Ascending aorta (tissue), 2 donors: Measurements from ENCODE around the gene GALM. TPM values are rescaled to one million over a fixed set of nuclear protein-coding genes. Genes with fewer than 3 reads are reported as not detected.

Source experiments
- DNase-seq, 2 donors: peaks; one replicate each; pipeline ENCODE4 v3.0.0-alpha.2; 2019; ENCODE audit warnings: low spot score in 2 of 2
- H3K27ac ChIP-seq, 2 donors: fragments of 200-600 bp; sonication (generic); one replicate each; pipeline ENCODE4 v1.5.1; 2016 to 2017; ENCODE audit warnings: mild to moderate bottlenecking in 1 of 2
- H3K27me3 ChIP-seq: fragments of 200-600 bp; sonication (generic); one replicate; pipeline ENCODE4 v1.5.1; 2017
- H3K36me3 ChIP-seq, 2 donors: fragments of 200-600 bp; sonication (generic); one replicate each; pipeline ENCODE4 v1.5.1; 2016
- H3K4me1 ChIP-seq, 2 donors: fragments of 200-600 bp; sonication (generic); one replicate each; pipeline ENCODE4 v1.5.1; 2016 to 2017; ENCODE audit warnings: mild to moderate bottlenecking in 1 of 2
- H3K4me3 ChIP-seq, 2 donors: fragments of 200-600 bp; sonication (generic); one replicate each; pipeline ENCODE4 v1.5.1; 2016 to 2017; ENCODE audit warnings: mild to moderate bottlenecking in 1 of 2
- H3K9me3 ChIP-seq, 2 donors: fragments of 200-600 bp; sonication (generic); one replicate each; pipeline ENCODE4 v1.5.1; 2016
- intact Hi-C: fragments of 100-400 bp; cut with DNase I; formaldehyde crosslinking; loops from one replicate; pipeline ENCODE4 v1.15.1; 2023
- total RNA-seq: library from RNA; depleted of rRNA; stranded (reverse); fragments of >200 nt; gene quantifications from one replicate; pipeline ENCODE4 v1.1.0, GENCODE V29; 2016
- TF ChIP-seq, protein P1 (sequence below), 3 experiments: fragments of 200-600 bp in 2 of 3; fragments of 450-650 bp in 1 of 3; sonication (generic) in 2 of 3; IDR thresholded peaks; one replicate each; pipeline ENCODE4 v1.5.1; 2016 to 2019; ENCODE audit warnings: antibody characterized with exemption in 3 of 3, mild to moderate bottlenecking in 1 of 3, moderate library complexity in 1 of 3

The GALM gene
- total RNA-seq, 1 donor from 2014 or later = 1.4 TPM

DNA sequence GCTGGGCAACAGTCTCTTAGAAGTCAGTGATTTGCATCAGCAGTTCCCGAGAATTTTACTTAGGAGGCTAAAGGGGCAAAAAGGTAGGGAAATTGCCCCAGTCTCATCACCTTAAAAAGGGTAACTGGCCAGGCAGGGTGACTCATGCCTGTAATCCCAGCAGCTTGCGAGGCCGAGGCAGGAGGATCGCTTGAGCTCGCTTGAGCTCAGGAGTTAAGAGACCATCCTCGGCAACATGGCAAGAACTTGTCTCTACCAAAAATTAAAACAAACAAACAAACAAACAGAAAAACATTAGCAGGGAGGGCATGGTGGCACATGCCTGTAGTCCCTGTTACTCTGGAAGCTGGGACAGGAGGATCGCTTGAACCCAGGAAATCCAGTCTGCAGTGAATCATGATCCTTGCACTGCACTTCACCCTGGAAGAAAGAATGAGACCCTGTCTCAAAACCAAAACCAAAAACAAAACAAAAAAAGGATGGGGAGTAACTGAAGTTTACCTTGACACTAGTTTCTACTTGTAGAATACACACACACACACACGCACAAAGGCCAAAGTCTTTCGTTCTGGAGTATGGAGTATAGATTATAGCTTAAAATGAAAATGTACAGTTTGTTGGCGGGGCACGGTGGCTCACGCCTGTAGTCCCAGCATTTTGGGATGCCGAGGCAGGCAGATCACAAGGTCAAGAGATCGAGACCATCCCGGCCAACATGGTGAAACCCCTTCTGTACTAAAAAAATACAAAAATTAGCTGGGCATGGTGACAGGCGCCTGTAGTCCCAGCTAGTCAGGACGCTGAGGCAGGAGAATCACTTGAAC lies 109.4 kb downstream of the GALM start:
- no peak for DNase-seq
- H3K27me3 ChIP-seq = no peaks in the 10 kb centered on the region
- peaks cover 0 to 4% of the 10 kb centered on the region in 2 donors for H3K4me1 ChIP-seq
- no peaks in the 10 kb centered on the region for H3K36me3 ChIP-seq
- H3K4me3 ChIP-seq = no peak overlapping the region
- H3K9me3 ChIP-seq = no peaks in the 10 kb centered on the region
- TF ChIP-seq, protein P1, sequence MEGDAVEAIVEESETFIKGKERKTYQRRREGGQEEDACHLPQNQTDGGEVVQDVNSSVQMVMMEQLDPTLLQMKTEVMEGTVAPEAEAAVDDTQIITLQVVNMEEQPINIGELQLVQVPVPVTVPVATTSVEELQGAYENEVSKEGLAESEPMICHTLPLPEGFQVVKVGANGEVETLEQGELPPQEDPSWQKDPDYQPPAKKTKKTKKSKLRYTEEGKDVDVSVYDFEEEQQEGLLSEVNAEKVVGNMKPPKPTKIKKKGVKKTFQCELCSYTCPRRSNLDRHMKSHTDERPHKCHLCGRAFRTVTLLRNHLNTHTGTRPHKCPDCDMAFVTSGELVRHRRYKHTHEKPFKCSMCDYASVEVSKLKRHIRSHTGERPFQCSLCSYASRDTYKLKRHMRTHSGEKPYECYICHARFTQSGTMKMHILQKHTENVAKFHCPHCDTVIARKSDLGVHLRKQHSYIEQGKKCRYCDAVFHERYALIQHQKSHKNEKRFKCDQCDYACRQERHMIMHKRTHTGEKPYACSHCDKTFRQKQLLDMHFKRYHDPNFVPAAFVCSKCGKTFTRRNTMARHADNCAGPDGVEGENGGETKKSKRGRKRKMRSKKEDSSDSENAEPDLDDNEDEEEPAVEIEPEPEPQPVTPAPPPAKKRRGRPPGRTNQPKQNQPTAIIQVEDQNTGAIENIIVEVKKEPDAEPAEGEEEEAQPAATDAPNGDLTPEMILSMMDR (IDR thresholded peaks at IDR 0.05) = no peak
- intact Hi-C loops = loop anchor here (5.0 kb wide), 1 partner anchor 102 kb away; the partner anchor contains the start of genes DHX57 and MORN2
- no peak overlapping the region for H3K27ac ChIP-seq

GRCh38 chr2:38775921-38776225 lies 110.0 kb downstream of the GALM start:
- H3K36me3 ChIP-seq = no peaks in the 10 kb centered on the region
- H3K4me3 ChIP-seq = no peak overlapping the region
- H3K4me1 ChIP-seq = peaks cover 0 to 4% of the 10 kb centered on the region in 2 donors
- TF ChIP-seq, protein P1 (IDR thresholded peaks at IDR 0.05) = no peak
- H3K27ac ChIP-seq = no peak overlapping the region
- H3K9me3 ChIP-seq = no peaks in the 10 kb centered on the region
- intact Hi-C loops = loop anchor here (5.0 kb wide), 1 partner anchor 101 kb away; the partner anchor contains the start of genes DHX57 and MORN2
- DNase-seq = no peak
- H3K27me3 ChIP-seq = no peaks in the 10 kb centered on the region

DNA sequence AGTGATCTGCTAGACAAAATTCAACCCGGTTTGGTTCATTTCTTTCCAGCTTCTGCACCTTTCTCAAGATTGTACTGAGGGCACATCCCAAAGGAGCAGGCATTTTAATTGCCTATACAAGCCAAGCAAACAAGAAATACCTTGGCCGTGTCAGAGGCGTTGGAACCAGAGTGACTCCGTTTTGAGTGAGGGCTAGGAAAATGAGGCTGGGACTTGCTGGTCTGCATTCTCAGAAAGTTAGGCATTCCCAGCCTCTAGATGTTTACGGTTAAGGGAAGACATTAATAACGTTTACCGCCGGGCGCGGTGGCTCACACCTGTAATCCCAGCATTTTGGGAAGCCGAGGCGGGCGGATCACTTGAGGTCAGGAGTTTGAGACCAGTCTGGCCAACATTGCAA lies 110.6 kb downstream of the GALM start:
- H3K4me3 ChIP-seq = no peak overlapping the region
- TF ChIP-seq, protein P1 (IDR thresholded peaks at IDR 0.05) = no peak
- peaks cover 1 to 4% of the 10 kb centered on the region in 2 donors for H3K36me3 ChIP-seq
- no peak for DNase-seq
- intact Hi-C loops = loop anchor here (5.0 kb wide), 1 partner anchor 101 kb away; the partner anchor contains the start of genes DHX57 and MORN2
- H3K9me3 ChIP-seq = no peaks in the 10 kb centered on the region
- H3K4me1 ChIP-seq = peaks cover 0 to 4% of the 10 kb centered on the region in 2 donors
- no peaks in the 10 kb centered on the region for H3K27me3 ChIP-seq
- H3K27ac ChIP-seq = no peak overlapping the region

DNA sequence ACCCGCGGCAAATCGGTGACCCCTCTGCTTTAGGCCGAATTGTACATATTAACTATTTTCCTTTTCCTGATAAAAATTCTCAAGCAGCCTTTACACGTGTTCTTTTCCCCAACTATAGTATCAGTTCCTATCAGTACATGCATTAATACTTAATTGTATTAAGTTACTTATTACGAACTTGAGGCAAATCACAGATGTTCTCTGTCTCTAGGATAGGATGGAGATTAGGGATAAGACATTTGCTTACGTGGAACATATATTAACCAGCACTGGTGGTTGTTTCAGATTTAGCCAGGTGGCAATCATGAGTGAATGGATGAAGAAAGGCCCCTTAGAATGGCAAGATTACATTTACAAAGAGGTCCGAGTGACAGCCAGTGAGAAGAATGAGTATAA lies 112.8 kb downstream of the GALM start:
- TF ChIP-seq, protein P1 (IDR thresholded peaks at IDR 0.05) = no peak
- H3K4me1 ChIP-seq = peaks cover 0 to 4% of the 10 kb centered on the region in 2 donors
- intact Hi-C loops = loop anchor here (2.0 to 5.0 kb wide), 2 partner anchors 28 to 99 kb away; partner anchors contain the start of genes DHX57, MORN2 and SRSF7
- peak overlapping the region; percentile 62 to 78 for H3K4me3 ChIP-seq
- no peaks in the 10 kb centered on the region for H3K27me3 ChIP-seq
- no peak for DNase-seq
- peaks cover 4 to 10% of the 10 kb centered on the region in 2 donors for H3K36me3 ChIP-seq
- no peak overlapping the region for H3K27ac ChIP-seq
- no peaks in the 10 kb centered on the region for H3K9me3 ChIP-seq

DNA sequence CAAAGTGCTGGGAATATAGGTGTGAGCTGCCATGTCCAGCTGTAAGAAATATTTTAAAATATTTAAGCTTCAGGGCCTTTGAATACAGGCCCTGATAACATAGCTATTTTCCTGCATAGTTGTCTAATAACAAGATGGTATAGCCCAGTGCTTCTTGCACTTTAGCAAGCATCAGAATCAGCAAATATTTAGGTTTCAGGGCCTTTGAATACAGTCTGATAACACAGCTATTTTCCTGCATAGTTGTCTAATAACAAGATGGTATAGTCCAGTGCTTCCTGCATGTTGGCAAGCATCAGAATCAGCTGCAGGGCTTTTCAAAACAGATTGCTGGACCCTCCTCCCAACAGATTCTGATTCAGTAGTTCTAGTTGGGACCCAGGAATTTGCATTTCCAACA lies 117.7 kb downstream of the GALM start:
- intact Hi-C loops = no loop called here
- Histone ChIP-seq H3K4me1 (peaks cover 0 to 4% of the 10 kb centered on the region in 2 donors), H3K36me3 (peaks cover 4 to 10% of the 10 kb centered on the region in 2 donors), H3K9me3 (no peaks in the 10 kb centered on the region), H3K27me3 (no peaks in the 10 kb centered on the region), H3K4me3 (no peak overlapping the region), H3K27ac (no peak overlapping the region)
- TF ChIP-seq, protein P1 (IDR thresholded peaks at IDR 0.05) = no peak
- DNase-seq = no peak

Other genes with a start within 250 kb of the GALM start
- 10.6 TPM for gene HNRNPLL, start 63.2 kb upstream of the GALM start, total RNA-seq
- 54.1 TPM for gene SRSF7, start 85.2 kb downstream of the GALM start, total RNA-seq
- gene GEMIN6, start 112.1 kb downstream of the GALM start, total RNA-seq = 0.85 TPM
- gene DHX57, start 209.8 kb downstream of the GALM start, total RNA-seq = 4.3 TPM
- not detected for gene MORN2, start 209.9 kb downstream of the GALM start, total RNA-seq
- 6.4 TPM for gene ARHGEF33, start 223.8 kb downstream of the GALM start, total RNA-seq